Osteoblast (primary cell): Measurements from ENCODE around the gene RAMACL. TPM values are rescaled to one million over a fixed set of nuclear protein-coding genes. Genes with fewer than 3 reads are reported as not detected.

Source experiments
- DNase-seq: peaks from one replicate; pipeline ENCODE4 v3.0.0; 2011; ENCODE audit warnings: low spot score, mixed read lengths; ENCODE audit not compliant: insufficient read length; ENCODE audit errors: missing footprints
- H2AFZ ChIP-seq: 2 replicates; pipeline ENCODE4 v1.6.0; 2011; ENCODE audit warnings: mild to moderate bottlenecking, low read length
- H3K27ac ChIP-seq: 2 replicates; pipeline ENCODE4 v1.5.1; 2011; ENCODE audit warnings: mild to moderate bottlenecking, low read depth, low read length, moderate library complexity
- H3K27me3 ChIP-seq: 2 replicates; pipeline ENCODE4 v1.6.0; 2012; ENCODE audit warnings: mild to moderate bottlenecking, control low read depth, inconsistent platforms, low read length, moderate library complexity; ENCODE audit not compliant: insufficient read depth
- H3K36me3 ChIP-seq: 2 replicates; pipeline ENCODE4 v1.5.1; 2011; ENCODE audit warnings: mild to moderate bottlenecking, low read length, control low read depth, moderate library complexity; ENCODE audit not compliant: insufficient read depth
- H3K4me1 ChIP-seq: 2 replicates; pipeline ENCODE4 v1.5.1; 2011; ENCODE audit warnings: mild to moderate bottlenecking, low read length, control low read depth, moderate library complexity; ENCODE audit not compliant: insufficient read depth
- H3K4me2 ChIP-seq: 2 replicates; pipeline ENCODE4 v1.6.0; 2011; ENCODE audit warnings: mild to moderate bottlenecking, low read length; ENCODE audit not compliant: insufficient read depth
- H3K4me3 ChIP-seq: fragments of 200-600 bp; sonication (generic); 3 replicates; pipeline ENCODE4 v1.5.1; 2012; ENCODE audit warnings: mild to moderate bottlenecking, low read length, inconsistent platforms; ENCODE audit not compliant: insufficient read depth
- H3K79me2 ChIP-seq: 2 replicates; pipeline ENCODE4 v1.6.0; 2012; ENCODE audit warnings: mild to moderate bottlenecking, low read length, control low read depth, inconsistent platforms; ENCODE audit not compliant: insufficient read depth
- H3K9me3 ChIP-seq: 2 replicates; pipeline ENCODE4 v1.5.1; 2011; ENCODE audit warnings: low read depth, low read length, control low read depth
- H4K20me1 ChIP-seq: 2 replicates; pipeline ENCODE4 v1.6.0; 2012; ENCODE audit warnings: mild to moderate bottlenecking, low read length, control low read depth; ENCODE audit not compliant: insufficient read depth
- total RNA-seq: library from RNA; depleted of rRNA; stranded (reverse); fragments of >200 nt; gene quantifications from 2 replicates; pipeline ENCODE4 v1.2.3, GENCODE V29; 2012
- TF ChIP-seq, protein P1 (sequence below): IDR thresholded peaks from 2 replicates; pipeline ENCODE4 v1.5.1; 2011; ENCODE audit warnings: mild to moderate bottlenecking, low read depth, low read length, moderate library complexity; ENCODE audit errors: extremely low read depth

RAMACL gene
- total RNA-seq, 1 donor: 3.3 TPM

- no peak overlapping the region for H2AFZ ChIP-seq
- peaks cover 19% of the 10 kb centered on the region for H3K4me1 ChIP-seq
- TF ChIP-seq, protein P1, sequence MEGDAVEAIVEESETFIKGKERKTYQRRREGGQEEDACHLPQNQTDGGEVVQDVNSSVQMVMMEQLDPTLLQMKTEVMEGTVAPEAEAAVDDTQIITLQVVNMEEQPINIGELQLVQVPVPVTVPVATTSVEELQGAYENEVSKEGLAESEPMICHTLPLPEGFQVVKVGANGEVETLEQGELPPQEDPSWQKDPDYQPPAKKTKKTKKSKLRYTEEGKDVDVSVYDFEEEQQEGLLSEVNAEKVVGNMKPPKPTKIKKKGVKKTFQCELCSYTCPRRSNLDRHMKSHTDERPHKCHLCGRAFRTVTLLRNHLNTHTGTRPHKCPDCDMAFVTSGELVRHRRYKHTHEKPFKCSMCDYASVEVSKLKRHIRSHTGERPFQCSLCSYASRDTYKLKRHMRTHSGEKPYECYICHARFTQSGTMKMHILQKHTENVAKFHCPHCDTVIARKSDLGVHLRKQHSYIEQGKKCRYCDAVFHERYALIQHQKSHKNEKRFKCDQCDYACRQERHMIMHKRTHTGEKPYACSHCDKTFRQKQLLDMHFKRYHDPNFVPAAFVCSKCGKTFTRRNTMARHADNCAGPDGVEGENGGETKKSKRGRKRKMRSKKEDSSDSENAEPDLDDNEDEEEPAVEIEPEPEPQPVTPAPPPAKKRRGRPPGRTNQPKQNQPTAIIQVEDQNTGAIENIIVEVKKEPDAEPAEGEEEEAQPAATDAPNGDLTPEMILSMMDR: no peak
These were observed 46.3 kb upstream of the RAMACL start for GRCh38 chr6:166632731-166633130.

GRCh38 chr6:166630462-166630861, 44.0 kb upstream of the RAMACL start:
- Histone ChIP-seq H4K20me1 (no peaks in the 10 kb centered on the region), H3K4me1 (peaks cover 27% of the 10 kb centered on the region), H3K4me3 (no peak overlapping the region), H3K27ac (no peak overlapping the region), H3K4me2 (no peak overlapping the region), H3K9me3 (no peaks in the 10 kb centered on the region), H2AFZ (no peak overlapping the region), H3K36me3 (no peaks in the 10 kb centered on the region), H3K79me2 (peaks cover 15% of the 10 kb centered on the region), H3K27me3 (no peaks in the 10 kb centered on the region)
- no peak for DNase-seq
- TF ChIP-seq, protein P1: no peak

More at GRCh38 chr6:166632731-166633130, 46.3 kb upstream of the RAMACL start:
- no peaks in the 10 kb centered on the region for H3K36me3 ChIP-seq
- H3K27me3 ChIP-seq: peaks cover 1% of the 10 kb centered on the region
- H4K20me1 ChIP-seq: no peaks in the 10 kb centered on the region
- no peak overlapping the region for H3K4me2 ChIP-seq
- no peak for DNase-seq
- no peaks in the 10 kb centered on the region for H3K79me2 ChIP-seq
- no peak overlapping the region for H3K4me3 ChIP-seq
- no peaks in the 10 kb centered on the region for H3K9me3 ChIP-seq
- H3K27ac ChIP-seq: no peak overlapping the region

DNA sequence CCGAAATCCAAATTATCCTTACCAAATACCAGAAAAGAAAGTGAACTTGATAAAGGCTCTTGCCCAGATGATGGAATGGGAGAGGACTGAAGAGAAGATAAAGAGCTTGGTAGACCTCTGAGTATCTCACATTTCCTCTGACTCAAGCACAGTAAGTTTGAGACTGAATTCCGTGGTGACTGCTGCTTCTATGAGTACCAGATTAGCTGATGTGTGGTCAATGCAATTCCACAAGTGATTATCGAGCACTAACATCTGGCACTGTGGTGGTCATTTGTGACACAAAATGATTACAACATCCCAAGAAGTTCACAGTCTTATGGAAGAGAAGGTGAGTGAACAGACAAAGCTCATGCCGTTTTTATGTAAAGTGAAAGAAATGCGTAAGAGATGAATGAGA, 43.1 kb upstream of the RAMACL start:
- Histone ChIP-seq H3K4me2 (peak overlapping the region; percentile 23), H3K27ac (no peak overlapping the region), H3K27me3 (no peaks in the 10 kb centered on the region), H3K4me3 (no peak overlapping the region), H3K36me3 (no peaks in the 10 kb centered on the region), H3K79me2 (peaks cover 23% of the 10 kb centered on the region), H2AFZ (no peak overlapping the region), H4K20me1 (no peaks in the 10 kb centered on the region), H3K9me3 (no peaks in the 10 kb centered on the region), H3K4me1 (peaks cover 32% of the 10 kb centered on the region)
- DNase-seq: peak; percentile 92
- TF ChIP-seq, protein P1: no peak

- Histone ChIP-seq H3K4me3 (peak overlapping the region; percentile 81), H3K4me1 (peaks cover 37% of the 10 kb centered on the region), H3K27ac (peak overlapping the region; percentile 84), H3K27me3 (no peaks in the 10 kb centered on the region), H4K20me1 (no peaks in the 10 kb centered on the region), H3K4me2 (peak overlapping the region; percentile 99), H2AFZ (peak overlapping the region; percentile 86), H3K36me3 (no peaks in the 10 kb centered on the region), H3K9me3 (no peaks in the 10 kb centered on the region), H3K79me2 (peaks cover 34% of the 10 kb centered on the region)
- TF ChIP-seq, protein P1: no peak
- no peak for DNase-seq
These were observed 41.7 kb upstream of the RAMACL start for GRCh38 chr6:166627875-166628801.
